HG03159 (cell line): Measurements from ENCODE around the gene PEBP1.

ENCODE experiments used
- ATAC-seq: cut with Tn5 transposase; IDR thresholded peaks from one replicate; pipeline ENCODE4 v1.9.1; 2021; ENCODE audit warnings: mild to moderate bottlenecking, moderate library complexity; ENCODE audit not compliant: unreplicated experiment

The PEBP1 gene

DNA sequence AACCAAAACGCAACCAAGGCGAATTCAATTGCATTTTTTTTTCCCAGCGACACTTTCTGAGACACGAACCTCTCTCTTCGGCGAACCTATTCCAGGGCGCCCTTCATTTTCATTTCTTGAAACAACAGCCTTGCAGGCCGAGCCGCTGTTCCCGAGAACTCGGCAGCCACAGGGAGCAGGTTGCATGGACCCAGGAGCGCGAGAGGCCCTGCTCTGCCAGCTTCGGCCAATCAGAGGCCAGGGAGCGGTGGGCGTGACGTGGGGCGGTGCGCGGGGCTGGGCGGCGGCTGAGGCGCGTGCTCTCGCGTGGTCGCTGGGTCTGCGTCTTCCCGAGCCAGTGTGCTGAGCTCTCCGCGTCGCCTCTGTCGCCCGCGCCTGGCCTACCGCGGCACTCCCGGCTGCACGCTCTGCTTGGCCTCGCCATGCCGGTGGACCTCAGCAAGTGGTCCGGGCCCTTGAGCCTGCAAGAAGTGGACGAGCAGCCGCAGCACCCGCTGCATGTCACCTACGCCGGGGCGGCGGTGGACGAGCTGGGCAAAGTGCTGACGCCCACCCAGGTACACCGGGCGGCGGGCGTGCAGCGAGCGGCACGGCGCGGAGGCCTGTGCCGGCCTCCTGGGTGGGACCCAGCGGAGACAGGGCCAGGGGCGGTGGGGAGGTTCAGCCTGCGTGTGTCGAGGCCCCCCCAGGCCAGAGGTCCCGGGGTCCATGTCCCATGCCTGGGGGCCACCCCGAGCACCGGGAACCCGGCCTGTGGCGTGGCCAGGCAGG lies at the start of gene PEBP1:
Gene PEBP1 (plus strand): TSS at position 337 of the 771 bp plus-strand sequence. CDS start 86 bp downstream, at position 423.
- ATAC-seq, result peak; percentile 96

GRCh38 chr12:118089782-118090181 lies 46.1 kb upstream of the PEBP1 start:
- ATAC-seq, result no peak

DNA sequence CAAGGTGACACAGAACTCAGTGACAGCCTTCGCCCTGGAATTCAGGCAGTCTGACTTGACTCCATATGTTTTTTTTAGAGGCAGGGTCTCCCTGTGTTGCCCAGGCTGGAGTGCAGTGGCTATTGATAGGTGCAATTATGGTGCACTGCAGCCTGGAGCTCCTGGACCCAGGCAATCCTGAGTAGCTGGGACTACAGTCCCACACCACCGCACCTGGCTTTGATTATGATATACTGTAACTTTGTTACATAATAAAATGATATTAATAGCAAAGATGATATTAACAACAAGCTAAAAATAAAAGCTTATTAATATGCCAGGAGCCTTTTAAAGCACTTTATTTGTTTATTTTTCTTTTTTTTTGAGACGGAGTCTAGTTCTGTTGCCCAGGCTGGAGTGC lies 41.9 kb upstream of the PEBP1 start:
- no peak for ATAC-seq

DNA sequence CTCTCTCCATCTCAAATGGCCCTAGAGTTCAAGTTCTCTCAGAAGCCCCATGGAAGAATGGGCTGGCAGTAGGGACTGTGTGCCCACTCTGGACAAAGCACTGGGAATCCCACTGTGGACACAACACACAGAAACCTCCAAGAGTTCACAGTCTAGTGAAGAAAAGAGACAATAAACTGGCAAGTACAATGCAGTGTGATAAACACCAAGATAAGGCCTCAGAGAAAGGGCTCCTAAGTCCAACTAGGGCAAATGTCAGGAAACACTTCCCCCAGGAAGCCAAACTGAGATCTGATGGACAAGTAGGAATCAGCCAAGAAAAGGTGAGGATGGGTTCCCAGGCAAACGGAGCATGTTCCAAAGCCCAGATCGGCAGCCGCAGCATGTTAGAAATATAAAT lies 37.5 kb upstream of the PEBP1 start:
- no peak for ATAC-seq

GRCh38 chr12:118098911-118099671 lies 36.8 kb upstream of the PEBP1 start:
- no peak for ATAC-seq

DNA sequence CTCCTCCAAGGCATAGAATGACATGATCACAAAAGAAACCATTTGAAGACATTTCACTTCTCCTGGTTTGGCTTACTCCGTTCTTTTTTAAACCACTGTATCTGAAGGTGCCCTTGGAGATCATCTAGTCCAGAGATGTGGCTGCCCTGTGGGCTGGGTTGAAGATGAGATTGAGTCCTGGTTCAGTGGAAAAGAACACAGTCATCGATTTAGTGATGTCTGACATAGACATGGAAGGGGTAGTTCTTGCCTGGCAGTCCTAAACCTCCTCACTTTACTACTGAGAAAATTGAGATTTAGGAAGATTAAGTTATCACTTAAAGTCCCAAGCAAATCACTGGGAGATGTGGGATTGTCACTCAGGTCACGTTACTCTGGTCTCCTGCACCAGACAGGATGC lies 34.9 kb upstream of the PEBP1 start:
- ATAC-seq, result no peak

GRCh38 chr12:118102070-118102469 lies 33.9 kb upstream of the PEBP1 start:
- no peak for ATAC-seq

DNA sequence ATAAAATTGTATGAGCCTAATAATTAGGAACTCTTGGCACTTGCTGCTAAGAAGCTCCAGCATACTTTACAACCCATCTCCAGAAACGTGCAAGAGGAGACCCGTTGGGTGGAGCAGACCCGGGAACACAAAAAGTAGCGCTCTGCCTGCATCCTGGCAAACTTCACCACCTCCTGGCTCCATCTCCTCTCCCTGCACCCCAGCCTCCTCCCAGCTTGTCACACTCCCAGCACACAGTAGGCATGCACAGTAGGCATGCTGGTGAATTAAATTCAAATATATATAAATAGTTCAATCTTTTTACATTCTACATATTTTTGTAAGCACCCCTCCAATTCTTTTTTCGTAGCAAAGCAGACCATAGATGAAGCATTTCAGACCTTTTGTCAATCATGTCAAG lies 33.3 kb upstream of the PEBP1 start:
- ATAC-seq, result no peak

DNA sequence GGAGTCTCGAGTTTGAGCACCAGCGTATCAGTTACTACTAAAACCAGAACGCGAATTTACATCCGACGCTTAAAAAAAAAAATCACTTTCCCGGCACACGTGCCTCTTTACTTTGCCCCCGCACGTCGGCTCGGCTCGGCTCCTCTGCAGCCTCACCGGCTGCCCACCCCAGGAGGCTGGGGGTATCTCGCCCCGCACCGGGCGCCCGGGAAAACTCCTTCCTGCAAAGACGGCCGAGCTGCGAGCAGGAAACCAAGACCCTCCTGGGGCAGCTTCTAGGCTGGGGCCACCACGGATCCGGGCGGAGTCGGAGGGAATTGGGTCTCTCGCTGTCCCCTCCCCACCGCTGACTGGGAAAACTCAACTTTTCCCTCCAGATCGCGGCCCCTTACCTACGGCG lies 32.7 kb upstream of the PEBP1 start:
- ATAC-seq, result no peak

- no peak for ATAC-seq
Observed at GRCh38 chr12:118103601-118104382, 32.1 kb upstream of the PEBP1 start, which contains the start of gene VSIG10. Gene VSIG10 (minus strand): TSS chr12:118104011. CDS start chr12:118103671, 340 bp downstream.

GRCh38 chr12:118107011-118107410 lies 28.9 kb upstream of the PEBP1 start:
- ATAC-seq, result no peak

DNA sequence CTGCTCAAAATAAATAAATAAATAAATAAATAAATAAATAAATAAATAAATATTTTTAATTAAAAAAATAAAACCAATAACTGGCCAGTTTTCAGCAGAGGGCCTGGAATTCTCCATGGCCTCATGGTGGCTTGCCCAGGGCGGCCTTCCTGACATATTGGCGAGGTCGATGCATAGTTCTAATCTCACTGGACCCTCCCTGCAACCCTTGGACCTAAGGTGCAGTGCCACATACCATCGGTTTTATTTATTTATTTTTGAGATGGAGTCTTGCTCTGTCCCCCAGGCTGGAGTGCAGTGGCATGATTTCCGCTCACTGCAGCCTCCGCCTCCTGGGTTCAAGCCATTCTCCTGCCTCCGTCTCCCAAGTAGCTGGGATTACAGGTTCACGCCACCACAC lies 28.2 kb upstream of the PEBP1 start:
- no peak for ATAC-seq

DNA sequence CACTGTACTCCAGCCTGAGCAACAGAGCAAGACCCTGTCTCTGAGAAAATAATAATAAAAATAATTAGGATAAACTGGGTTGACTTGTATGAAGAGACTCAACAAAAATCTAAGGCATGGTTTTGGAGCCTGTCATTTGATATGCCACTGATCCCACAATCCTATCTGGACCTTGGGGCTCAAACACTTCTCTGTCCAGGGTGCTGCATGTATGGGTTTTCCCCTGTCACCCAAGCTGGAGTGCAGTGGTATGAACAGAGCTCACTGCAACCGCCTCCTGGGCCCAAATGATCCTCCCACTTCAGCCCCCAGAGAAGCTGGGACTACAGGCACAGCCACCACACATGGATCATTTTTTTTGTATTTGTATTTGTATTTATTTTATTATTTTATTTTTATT lies 26.8 kb upstream of the PEBP1 start:
- no peak for ATAC-seq

DNA sequence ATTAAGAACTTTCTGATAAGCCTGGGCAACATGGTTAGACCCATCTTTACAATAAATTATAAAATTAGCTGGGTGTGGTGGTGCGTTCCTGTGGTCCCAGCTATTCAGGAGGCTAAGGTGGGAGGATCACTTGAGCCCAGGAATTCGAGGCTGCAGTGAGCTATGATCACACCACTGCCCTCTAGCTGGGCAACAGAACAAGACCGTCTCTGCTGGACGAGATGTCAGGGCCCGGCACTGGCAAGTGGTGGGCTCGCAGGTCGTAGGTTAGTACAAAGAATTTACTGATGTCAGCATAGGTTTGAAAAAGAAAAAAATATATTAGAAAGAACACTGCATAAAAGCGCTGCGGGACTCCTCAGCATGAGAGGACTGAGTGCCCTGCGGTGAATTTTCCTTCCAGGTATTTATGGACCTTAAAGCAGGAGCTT lies 16.5 kb upstream of the PEBP1 start:
- ATAC-seq, result no peak

- peak; percentile 90 for ATAC-seq
Observed at GRCh38 chr12:118120579-118121363, 15.2 kb upstream of the PEBP1 start.

- ATAC-seq, result no peak
Observed at GRCh38 chr12:118122264-118122663, 13.7 kb upstream of the PEBP1 start.

GRCh38 chr12:118124333-118124874 lies 11.5 kb upstream of the PEBP1 start:
- ATAC-seq, result no peak

DNA sequence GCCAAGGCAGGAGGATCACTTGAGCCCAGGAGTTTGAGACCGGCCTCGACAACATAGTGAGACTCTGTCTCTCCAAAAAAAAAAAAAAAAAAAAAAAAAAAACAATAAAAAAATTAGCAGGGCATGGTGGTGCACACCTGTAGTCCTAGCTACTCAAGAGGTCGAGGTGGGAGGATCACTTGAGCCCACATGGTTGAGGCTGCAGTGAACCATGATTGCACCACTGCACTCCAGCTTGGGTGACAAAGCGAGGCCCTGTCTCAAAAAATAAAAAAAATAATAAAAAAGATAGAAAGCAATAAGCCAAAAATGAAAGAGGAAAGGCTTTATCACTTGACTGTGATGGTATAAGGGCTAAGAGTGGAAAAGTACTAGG lies 10.2 kb upstream of the PEBP1 start:
- no peak for ATAC-seq

GRCh38 chr12:118126119-118126757 lies 9.7 kb upstream of the PEBP1 start:
- ATAC-seq, result no peak

DNA sequence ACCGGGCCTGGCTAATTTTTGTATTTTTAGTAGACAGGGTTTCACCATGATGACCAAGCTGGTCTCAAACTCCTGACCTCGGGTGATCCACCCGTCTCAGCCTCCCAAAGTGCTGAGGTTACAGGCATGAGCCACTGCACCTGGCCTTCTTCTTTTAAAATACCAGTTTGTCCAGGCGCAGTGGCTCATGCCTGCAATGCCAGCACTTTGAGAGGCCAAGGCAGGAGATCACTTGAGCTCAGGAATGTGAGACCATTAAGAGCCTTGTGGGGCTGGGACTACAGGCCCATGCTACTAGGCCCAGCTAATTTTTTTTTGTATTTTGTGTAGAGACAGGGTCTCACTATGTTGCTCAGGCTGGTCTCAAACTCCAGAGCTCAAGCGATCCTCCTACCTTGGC lies 8.1 kb upstream of the PEBP1 start:
- ATAC-seq, result no peak
